ENCODE results near the gene SELENOO. TPM values are rescaled to one million over a fixed set of nuclear protein-coding genes. Genes with fewer than 3 reads are reported as not detected.

SELENOO gene
- total and polyA plus RNA-seq, 2 of the 13 experiments (the other 11 are each of a cell fraction or from before 2014, with no cell fraction given), result 14.4 to 19.0 TPM

- TF ChIP-seq HNF1B (CRISPR knock-in tag; IDR thresholded peaks at IDR 0.05) (no peak), ZNF160 (CRISPR knock-in tag; IDR thresholded peaks at IDR 0.05) (no peak), REL (CRISPR knock-in tag; conservative IDR thresholded peaks at IDR 0.05) (no peak), PRDM10 (CRISPR knock-in tag; IDR thresholded peaks at IDR 0.05; ENCODE audit: low read depth) (no peak), MBD4 (IDR thresholded peaks at IDR 0.05; ENCODE audit: borderline replicate concordance, low read length) (no peak), TFAP4 (IDR thresholded peaks at IDR 0.05; ENCODE audit: borderline replicate concordance, low read depth) (no peak), ZNF850 (CRISPR knock-in tag; conservative IDR thresholded peaks at IDR 0.05) (no peak), ISL2 (CRISPR knock-in tag; IDR thresholded peaks at IDR 0.05) (no peak), HNRNPLL (IDR thresholded peaks at IDR 0.05; ENCODE audit: low read depth, low read length, poor library complexity, severe bottlenecking) (no peak), RBFOX2 (IDR thresholded peaks at IDR 0.05; ENCODE audit: low read depth, low read length) (peak; percentile 38; the same call in 1 of the 2 replicates), ZNF570 (CRISPR knock-in tag; IDR thresholded peaks at IDR 0.05; ENCODE audit: borderline replicate concordance) (no peak), AGO2 (optimal IDR thresholded peaks at IDR 0.05; ENCODE audit: low read depth, low read length) (peak; percentile 92), ZNF703 (CRISPR knock-in tag; IDR thresholded peaks at IDR 0.05; ENCODE audit: borderline replicate concordance) (no peak), ISX (CRISPR knock-in tag; conservative IDR thresholded peaks at IDR 0.05) (no peak), ZNF253 (CRISPR knock-in tag; IDR thresholded peaks at IDR 0.05; ENCODE audit: borderline replicate concordance) (no peak), RNF219 (CRISPR knock-in tag; IDR thresholded peaks at IDR 0.05) (no peak)
- TF ChIP-seq, protein P1, sequence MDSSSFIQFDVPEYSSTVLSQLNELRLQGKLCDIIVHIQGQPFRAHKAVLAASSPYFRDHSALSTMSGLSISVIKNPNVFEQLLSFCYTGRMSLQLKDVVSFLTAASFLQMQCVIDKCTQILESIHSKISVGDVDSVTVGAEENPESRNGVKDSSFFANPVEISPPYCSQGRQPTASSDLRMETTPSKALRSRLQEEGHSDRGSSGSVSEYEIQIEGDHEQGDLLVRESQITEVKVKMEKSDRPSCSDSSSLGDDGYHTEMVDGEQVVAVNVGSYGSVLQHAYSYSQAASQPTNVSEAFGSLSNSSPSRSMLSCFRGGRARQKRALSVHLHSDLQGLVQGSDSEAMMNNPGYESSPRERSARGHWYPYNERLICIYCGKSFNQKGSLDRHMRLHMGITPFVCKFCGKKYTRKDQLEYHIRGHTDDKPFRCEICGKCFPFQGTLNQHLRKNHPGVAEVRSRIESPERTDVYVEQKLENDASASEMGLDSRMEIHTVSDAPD (CRISPR knock-in tag; IDR thresholded peaks at IDR 0.05), result no peak
- TF ChIP-seq, protein P2, sequence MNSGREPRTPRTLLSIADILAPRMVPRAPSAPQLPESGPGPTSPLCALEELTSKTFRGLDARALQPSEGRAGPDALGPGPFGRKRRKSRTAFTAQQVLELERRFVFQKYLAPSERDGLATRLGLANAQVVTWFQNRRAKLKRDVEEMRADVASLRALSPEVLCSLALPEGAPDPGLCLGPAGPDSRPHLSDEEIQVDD (CRISPR knock-in tag; IDR thresholded peaks at IDR 0.05; ENCODE audit: borderline replicate concordance), result no peak
Observed at GRCh38 chr22:50216684-50217520, 16.1 kb downstream of the SELENOO start (continued).

Data from HepG2 (cell line).